Urothelium cell line (cell line): ENCODE data around the gene KLHL10.
"Not testable (repeated sequence)": the region's sequence is repeated elsewhere in the genome, so short reads cannot be mapped to it uniquely, and the experiment has no call there.

Experiments used
- DNase-seq: peaks from one replicate; pipeline ENCODE4 v3.0.0; 2011; ENCODE audit warnings: low spot score, mixed read lengths
- FAIRE-seq: peaks from 2 replicates; lab custom pipeline; 2011; peaks lifted over from hg19 to GRCh38; lab: Jason Lieb, UNC

KLHL10 gene

DNA sequence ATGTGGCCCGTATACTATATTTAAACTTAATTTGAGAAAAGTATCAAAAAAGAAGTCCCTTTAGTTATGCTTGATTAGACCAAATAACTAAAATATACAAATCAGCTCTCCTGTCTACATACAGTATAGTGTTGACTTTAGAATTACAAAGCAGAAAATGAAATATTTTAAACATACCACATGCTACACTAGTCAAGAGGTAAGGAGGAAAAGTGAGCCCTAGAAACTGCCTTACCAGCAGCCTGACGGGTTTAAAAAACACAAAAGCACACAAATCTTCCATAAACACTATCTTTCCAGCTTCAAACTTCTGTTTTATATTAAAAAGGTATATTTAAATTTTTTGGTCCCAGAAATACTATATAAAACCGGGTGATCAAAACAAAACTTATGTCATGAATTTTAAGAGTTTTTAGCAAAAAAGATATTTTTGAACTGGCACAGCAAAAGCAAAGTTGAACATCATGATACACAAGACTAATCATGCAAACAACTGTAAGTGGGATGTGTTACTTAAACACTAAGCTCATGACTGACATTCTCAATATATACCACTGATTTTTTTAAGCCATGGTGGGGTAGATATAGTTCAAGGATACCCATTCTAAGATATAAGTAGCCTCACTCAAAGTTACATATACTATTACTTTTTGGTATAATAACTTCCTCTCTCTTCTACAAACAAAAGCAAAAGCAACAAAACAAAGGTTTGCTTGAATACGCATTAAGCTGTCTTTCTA is 11.8 kb downstream of the KLHL10 start:
- DNase-seq (no peak), FAIRE-seq (no peak)

DNA sequence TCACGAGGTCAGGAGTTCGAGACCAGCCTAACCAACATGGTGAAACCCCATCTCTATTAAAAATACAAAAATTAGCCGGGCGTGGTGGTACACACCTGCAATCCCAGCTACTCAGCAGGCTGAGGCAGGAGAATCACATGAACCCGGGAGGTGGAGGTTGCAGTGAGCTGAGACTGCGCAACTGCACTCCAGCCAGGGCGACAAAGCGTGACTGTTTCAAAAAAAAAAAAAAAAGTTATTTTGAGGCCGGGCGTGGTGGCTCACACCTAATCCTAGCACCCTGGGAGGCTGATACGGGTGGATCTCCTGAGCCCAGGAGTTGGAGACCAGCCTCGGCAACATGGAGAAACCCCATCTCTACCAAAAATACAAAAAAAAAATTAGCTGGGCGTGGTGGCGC is 13.8 kb downstream of the KLHL10 start:
- DNase-seq, FAIRE-seq: not testable (repeated sequence)

DNA sequence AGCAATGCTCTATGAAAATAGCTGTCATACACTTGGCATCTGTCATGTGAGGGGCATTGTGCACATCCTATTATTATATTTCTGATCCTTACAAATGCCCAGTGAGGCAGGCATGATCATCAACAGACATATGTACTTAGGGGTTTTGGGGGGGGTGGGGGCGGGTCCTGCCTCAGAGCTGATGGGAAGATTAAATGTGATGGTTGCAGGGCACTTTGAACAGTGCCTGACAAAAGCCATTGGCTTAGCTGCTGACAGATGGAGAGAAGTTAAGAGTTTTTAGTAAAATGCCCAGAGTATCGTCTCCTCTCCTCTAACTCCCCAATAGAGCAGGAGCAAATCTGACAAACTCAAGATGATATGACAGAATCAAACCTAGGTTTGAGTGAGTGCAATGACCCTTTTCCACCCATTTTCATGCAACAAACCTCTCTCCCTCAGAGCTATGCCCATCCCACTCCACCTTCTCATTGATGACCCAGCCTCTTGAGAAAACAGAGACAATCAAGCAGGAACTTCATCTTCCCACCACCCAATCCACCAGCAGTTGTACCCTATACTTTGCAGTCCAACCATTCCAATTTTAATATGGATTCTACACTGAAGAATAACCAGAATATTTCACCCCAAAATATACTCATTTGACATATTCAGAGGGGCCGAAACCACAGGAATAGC is 22.8 kb downstream of the KLHL10 start:
- FAIRE-seq = no peak
- DNase-seq = no peak

DNA sequence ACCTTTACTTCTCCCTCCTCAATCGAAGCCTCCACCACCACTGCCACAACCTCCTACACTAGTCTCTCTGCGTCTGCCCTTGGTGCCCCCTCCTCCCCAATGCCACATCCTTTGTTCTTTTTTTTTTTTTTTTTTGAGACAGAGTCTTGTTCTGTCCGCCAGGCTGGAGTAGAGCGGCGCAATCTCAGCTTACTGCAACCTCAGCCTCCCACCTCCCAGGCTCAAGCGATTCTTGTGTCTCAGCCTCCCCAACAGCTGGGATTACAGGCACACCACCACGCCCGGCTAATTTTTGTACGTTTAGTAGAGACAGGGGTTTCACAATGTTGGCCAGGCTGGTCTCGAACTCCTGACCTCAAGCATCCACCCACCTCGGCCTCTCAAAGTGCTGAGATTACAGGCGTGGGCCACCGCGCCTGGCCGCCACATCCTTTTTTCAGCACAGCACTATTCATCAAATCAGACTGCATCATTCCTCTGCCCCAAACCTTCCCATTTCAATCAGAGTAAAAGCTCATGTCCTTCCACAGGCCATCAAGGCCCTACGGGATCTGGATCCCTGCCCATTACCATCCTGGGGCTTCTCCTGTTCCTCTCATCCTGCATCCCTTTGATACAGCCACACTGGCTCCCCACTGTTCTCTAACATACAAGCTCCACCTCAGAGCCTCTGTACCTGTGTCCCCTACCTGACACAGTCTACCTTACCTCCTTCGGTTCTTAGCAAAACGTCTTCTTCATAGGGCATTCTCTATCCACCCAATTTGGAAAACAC is 25.6 kb downstream of the KLHL10 start:
- DNase-seq (no peak), FAIRE-seq (no peak)

DNA sequence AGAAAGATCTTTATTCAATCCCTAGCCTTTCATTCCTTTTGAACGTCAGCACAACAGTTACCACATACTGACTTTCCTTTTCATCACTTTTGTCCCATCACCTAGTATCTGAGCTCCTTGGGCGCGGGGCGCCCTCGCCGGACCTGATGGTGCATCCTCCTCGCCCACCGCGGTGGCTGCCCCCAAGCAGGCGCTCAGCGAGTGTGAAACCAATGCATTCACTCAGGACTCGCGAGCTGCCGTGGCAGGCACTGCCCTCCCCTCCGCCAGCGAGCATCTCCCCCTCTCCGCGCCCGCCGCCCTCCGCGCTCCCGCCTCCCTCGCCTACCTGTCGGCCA is 26.8 kb downstream of the KLHL10 start:
- DNase-seq = no peak
- FAIRE-seq = peak; percentile 52

DNA sequence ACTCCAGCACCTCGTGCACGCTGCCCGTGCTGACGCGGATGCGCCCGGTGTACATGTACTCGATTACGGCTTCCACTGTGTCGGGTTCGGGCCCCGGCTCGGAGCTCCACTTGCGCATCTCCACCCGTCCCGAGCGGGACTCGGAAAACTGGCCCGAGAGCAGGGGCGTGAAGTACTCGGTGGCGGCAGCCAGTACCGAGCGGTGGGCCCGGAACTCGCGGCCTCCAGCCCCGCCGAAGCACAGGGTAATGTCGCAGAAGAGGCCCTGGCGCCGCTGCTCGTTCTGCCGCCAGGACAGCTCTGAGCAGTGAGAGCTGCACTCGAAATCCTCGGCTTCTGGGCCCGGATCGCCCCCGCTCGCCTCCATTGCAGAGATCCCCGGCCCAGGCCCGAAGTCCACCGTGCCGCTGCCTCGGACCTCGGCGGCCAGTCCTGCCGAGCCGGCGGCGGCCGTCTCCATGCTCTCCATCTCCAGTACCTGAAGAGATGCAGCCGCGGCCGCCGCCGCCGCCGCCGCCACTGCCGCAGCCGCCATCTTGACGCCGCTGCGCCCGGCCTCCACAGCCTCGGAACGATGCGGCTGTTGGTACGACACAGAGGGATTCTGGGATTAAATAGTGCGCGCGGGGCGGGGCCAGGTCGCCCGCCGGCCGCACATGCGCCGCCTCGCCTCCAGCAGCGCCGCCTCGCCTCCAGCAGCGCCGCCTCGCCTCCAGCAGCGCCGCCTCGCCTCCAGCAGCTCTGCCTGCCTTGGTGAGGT is 27.4 kb downstream of the KLHL10 start, which contains the start of gene KLHL11:
KLHL11 (minus strand) TSS at position 588 of the 760 bp plus-strand sequence; CDS start at position 535, 53 bp downstream.
- DNase-seq = peak; percentile 96
- peak; percentile 74 for FAIRE-seq

DNA sequence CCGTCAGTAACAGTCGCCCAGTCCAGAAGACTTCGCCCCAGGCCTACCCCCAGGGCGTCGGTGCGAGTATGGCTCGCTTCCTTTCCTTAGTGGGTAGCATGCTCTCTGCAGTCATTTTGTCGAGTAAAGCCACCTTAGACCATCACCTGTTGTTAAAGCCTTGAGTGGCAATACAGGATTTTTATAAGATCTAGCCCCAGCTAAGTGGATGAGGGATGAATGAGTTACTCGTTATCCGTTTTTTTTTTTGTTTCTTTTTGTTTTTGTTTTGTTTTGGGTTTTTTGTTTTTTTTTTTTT is 27.9 kb downstream of the KLHL10 start:
- DNase-seq = no peak
- no peak for FAIRE-seq

DNA sequence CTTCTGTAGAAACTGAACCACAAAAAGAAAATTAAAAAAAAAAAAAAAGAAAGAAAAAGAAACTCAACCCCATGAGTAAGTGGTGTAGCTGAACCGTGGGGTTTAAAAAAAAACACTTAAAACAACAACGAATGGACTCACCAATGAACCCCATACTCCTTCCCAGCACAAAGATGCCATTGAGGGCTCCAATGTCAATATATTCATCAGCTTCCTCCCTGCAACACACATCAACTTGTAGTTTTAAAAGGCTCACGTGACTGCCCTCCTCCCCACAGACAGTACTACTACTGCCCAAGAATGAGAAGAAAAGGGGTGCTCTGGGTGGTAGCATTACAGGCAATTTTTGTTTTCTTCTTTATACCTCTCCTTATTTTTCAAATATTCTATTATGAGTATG is 30.9 kb downstream of the KLHL10 start:
- DNase-seq (no peak), FAIRE-seq (no peak)

DNA sequence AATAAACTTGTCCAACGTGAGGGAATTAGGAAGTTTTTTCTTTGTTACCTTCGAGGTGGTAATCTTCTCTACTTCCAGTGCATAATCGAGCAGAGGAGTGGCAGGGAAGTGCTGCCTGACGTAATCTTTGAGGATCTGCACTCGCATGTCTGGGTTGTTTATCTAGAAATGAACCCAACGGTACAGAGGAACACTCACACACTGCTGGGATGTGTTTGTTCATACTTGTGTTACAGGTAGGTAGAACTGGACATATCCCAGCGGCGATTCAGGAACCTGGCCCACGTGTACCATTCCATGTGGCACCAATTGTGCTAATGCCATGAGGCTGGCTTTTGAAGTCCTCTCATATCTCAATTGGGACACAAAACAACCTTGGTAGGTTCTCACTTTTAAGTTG is 31.8 kb downstream of the KLHL10 start:
- no peak for FAIRE-seq

DNA sequence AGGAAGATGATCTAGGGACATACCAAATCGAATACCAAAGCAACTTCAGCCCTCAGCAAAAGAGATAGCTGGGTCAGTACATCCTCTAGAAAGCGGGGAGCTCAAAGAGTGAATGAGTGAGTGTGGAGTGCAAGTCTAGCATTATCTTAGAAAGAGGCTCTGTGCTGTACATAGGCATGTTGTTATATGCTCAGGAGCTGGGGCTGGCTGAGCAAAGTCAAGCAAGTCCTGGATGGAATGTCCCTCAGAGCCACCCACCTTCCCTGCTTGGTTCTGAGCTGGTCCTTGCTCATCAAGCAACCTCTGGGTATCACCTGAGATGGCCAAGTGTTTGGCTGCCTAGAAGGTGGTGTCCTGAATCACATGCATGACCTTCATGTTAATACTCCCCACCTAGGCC is 32.5 kb downstream of the KLHL10 start:
- DNase-seq (no peak), FAIRE-seq (no peak)

More for the DNA sequence above, 31.8 kb downstream of the KLHL10 start:
- DNase-seq = no peak

DNA sequence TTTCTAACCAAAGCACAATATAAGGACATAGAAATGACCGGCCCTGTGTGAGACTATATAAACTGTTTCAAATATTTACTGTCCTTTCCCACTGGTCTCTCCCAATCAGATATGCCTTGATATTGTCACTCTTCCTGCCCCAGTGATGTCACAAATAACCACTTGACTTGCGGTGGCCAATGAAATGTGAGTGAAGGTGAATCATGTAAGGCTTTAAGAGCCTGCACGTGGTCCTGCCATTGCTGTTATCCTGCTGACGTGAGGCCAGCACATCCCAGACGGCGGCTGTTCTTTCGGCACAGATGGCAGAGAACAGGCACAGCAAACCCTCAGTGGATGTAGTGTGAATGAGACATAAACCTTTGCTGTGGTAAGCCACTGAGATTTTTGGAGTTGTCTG is 33.0 kb downstream of the KLHL10 start:
- DNase-seq = no peak
- FAIRE-seq = no peak

DNA sequence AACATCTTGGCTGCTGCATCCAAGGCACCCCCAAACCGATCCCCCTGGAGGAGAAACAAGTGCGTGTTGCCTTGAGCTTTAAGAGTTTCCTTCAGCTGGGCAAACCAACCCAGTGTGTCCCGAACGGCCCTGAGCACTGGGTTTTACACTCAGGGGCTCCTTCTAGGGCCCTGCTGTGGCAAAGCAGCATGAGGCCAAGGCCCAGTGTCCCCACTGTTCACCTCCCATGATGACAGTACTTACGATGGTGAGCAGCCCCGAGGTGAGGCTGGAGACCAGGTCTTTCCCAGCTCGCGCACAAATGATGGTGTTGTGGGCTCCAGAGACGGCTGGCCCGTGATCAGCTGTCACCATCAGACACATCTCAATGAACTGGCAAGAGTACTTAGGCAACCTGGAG is 34.2 kb downstream of the KLHL10 start:
- DNase-seq (no peak), FAIRE-seq (no peak)

DNA sequence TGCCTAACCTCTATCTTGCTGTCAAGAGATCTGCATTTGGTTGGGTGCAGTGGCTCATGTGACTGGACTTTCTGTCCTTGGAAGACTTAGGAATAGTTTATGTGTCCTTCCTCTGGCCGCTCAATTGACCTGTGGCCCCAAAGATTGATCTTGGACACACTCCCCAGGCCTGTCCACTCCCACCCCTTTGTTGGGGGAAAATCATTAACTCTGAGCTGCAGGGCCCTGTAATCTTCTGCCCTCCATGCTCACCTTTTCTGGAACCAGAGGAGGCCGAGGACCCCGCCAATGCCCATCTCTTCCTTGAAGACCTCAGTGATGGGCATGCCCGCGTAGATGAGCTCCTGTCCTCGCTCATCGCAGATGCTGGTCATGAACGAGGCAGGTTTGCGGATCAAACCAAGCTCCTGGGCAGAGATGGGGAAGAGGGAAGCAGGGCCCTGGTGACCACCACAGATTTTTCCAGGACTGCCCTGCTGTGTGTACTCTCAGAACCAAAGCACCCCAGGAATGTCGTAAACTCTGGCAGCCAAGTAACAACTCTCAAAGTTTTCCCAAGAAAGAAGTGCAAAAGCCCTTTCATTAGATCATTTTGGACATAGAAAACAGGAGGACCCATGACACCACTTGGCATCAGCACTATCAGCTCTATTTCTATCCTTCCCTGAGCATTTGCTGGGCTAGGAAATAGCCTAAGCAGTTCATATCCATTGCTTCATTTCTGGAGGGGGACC is 36.1 kb downstream of the KLHL10 start:
- FAIRE-seq (no peak), DNase-seq (no peak)

DNA sequence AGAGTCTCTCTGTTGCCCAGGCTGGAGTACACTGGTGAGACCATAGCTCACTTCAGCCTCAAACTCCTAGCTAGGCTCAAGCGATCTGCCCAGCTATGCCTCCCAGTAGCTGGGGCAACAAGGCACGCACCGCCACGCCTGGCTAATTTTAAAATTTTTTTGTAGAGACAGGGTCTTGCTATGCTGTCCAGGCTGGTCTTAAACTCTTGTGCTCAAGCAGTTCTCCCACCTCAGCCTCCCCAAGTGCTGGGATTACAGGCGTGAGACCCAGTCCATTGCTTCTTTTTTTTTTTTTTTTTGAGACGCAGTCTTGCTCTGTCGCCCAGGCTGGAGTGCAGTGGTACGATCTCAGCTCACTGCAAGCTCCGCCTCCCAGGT is 36.7 kb downstream of the KLHL10 start:
- not testable (repeated sequence) for DNase-seq, FAIRE-seq

DNA sequence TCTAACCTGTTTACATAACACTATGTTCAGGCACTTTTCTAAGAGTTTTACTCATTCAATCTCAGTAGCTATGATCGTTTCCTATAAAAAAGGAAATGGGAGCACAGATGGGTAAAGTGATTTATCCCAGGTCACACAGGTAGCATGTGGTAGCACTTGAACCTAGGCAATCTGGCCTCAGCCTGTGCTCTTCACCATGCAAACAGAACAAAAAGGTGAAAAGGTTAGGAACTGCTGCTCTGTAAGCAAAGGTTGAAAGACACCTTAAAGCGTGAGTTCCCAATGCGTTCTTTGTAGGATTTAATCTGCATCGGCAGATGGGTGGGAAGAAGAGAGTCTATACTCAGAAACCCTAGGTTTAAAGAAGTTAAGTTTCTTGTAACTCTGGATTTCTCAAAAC is 42.5 kb downstream of the KLHL10 start:
- DNase-seq (no peak), FAIRE-seq (no peak)

DNA sequence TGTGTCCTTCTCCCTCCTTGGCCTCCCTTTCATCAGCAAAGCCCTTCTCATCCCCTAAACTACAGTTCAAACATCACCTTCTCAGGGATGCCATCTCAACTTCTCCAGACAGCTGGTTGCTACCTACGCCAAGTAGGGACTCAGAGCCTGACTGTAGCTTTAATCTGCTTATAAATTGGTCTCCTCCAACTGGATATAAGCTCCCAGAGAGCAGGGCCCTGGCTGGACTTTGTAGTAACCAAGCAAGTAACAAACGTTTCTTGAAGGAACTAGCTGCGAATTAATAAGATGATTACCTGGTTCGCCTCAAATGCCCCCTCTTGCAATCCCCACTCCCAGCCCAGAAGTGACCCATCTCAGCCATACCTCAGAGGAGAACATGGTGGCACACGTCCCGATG is 45.1 kb downstream of the KLHL10 start:
- no peak for DNase-seq
- no peak for FAIRE-seq

DNA sequence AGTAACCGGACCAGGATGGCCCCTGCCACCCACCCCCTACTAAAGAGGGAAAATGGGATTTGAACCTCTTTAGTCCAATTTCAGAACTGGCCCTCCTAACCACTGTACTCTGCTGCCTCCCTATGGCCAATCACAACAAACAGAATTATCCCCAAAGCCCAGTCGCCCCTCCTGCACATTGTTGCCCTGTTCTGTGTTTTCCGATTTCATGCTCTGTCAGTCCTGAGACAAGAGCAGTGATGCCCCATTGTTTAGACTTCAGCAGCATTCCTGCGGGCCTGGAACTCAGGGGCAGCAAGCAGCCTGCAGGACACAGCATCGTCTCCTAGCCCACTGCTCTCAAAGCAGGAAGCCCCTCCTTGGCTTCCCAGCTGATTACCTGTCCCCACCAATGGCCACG is 48.1 kb downstream of the KLHL10 start:
- DNase-seq (no peak), FAIRE-seq (no peak)

DNA sequence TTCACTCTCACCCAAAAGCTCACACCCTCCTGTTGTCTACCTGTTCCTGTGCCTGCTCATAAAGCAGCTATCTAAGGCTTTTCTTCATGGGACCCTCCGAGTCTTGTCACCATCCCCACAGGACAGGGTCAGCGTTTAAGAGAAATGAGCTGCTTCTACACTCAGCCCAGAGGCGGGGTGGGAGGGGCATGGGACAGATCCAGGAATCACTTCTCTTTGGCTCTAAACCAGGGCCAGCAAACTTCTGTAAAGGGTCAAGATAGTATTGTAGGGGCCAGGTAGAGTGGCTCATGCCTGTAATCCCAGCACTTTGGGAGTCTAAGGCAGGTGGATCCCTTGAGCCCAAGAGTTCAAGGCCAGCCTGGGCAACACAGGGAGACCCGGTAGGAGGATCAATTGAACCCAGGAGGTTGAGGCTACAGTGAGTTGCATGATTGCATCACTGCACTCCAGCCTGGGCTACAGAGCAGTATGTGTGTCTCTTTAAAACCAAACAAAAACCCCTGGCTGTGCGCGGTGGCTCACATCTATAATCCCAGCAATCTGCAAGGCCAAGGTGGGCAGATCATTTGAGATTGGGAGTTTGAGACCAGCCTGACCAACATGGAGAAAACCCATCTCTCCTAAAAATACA is 50.8 kb downstream of the KLHL10 start:
- DNase-seq (no peak), FAIRE-seq (no peak)

DNA sequence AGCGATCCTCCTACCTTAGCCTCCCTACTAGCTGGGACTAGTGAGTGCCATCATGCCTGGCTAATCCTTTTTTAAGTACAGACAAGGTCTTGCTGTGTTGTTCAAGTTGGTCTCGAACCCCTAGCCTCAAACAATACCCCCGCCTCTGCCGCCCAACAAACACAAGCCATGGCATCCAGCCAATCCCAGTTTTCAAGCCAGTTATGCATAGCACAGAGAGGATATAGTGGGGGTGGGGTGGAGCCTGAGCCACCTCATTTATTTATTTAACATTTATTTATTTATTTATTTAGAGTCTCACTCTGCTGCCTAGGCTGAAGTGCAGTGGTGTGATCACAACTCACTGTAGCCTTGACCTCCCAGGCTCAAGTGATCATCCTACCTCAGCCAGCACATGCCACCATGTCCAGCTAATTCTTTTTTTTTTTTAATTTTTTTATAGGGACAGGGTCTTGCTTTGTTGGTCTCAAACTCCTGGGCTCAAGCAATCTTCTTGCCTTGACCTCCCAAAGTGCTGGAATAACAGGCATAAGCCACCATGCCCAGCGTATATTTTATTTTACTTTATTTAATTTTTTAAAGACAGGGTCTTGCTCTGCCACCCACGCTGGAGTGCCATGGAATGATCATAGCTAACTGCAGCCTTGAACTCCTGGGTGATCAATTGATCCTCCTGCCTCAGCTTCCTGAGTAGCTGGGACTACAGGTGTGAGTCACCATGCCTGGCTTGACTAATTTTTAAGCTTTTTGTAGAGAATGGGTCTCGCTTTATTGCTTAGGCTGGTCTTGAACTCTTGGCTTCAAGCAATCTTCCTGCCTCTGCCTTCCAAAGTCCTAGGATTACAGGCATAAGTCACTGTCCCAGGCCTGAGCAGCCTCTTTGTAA is 53.8 kb downstream of the KLHL10 start:
- no peak for DNase-seq
- no peak for FAIRE-seq
